T-helper 17 cell (primary cell): ENCODE data around the gene PXDC1. TPM values are rescaled to one million over a fixed set of nuclear protein-coding genes. Genes with fewer than 3 reads are reported as not detected.

ENCODE experiments used
- ATAC-seq: fragments of 150-1000 bp; cut with Tn5 transposase; 2 replicates; pipeline ENCODE4 v1.10.0; 2021; ENCODE audit warnings: mild to moderate bottlenecking, moderate library complexity
- DNase-seq, 3 donors: peaks; one replicate each; pipeline versions ENCODE4 v3.0.0 to v3.0.0-alpha.2; 2020 to 2021
- H3K9me3 ChIP-seq: one replicate; pipeline ENCODE4 v1.7.0; 2013; ENCODE audit warnings: low read length, mild to moderate bottlenecking; ENCODE audit not compliant: control insufficient read depth, poor library complexity, severe bottlenecking
- H3K27ac Mint-ChIP-seq: one replicate; pipeline ENCODE4 v1.8.0; 2022; ENCODE audit warnings: mild to moderate bottlenecking, moderate library complexity, mixed read lengths
- H3K27me3 Mint-ChIP-seq: one replicate; pipeline ENCODE4 v1.8.0; 2022; ENCODE audit warnings: mixed read lengths
- H3K36me3 Mint-ChIP-seq: one replicate; pipeline ENCODE4 v1.8.0; 2022; ENCODE audit warnings: low read depth, mixed read lengths
- H3K4me1 Mint-ChIP-seq: one replicate; pipeline ENCODE4 v1.8.0; 2022; ENCODE audit warnings: mild to moderate bottlenecking, mixed read lengths
- H3K4me3 Mint-ChIP-seq: one replicate; pipeline ENCODE4 v1.8.0; 2022; ENCODE audit warnings: mild to moderate bottlenecking, moderate library complexity, mixed read lengths
- total RNA-seq, 4 donors: library from RNA in 2 of 4; stranded (reverse) in 2 of 4; gene quantifications; one replicate each; pipeline ENCODE4 v1.2.3 and lab custom pipeline; 2022 to 2026

Gene PXDC1
- 1 to 10 TPM in 1 of 2 donors, under 1 TPM in 1; 0.72 to 3.6 TPM for total RNA-seq
- total RNA-seq (lab: John Stamatoyannopoulos, UW): 0.90 to 1.6 reads per million in 2 donors

GRCh38 chr6:3751077-3751729 is at the start of gene PXDC1:
TSS of gene PXDC1 (minus strand) at chr6:3751713. CDS start at chr6:3751531, 182 bp downstream.
- no peaks in the 10 kb centered on the region for H3K9me3 ChIP-seq
- Mint-ChIP-seq H3K4me1 (peaks cover 20% of the 10 kb centered on the region), H3K36me3 (no peaks in the 10 kb centered on the region), H3K27me3 (peaks cover 8% of the 10 kb centered on the region), H3K27ac (peak within 1 kb of the TSS; percentile 29), H3K4me3 (peak within 1 kb of the TSS; percentile 87)
- ATAC-seq (peak; percentile 51), DNase-seq (no peak)

GRCh38 chr6:3800850-3801591 is 49.5 kb upstream of the PXDC1 start:
- no peak for DNase-seq
- H3K27me3 Mint-ChIP-seq: peaks cover 7% of the 10 kb centered on the region
- no peaks in the 10 kb centered on the region for H3K36me3 Mint-ChIP-seq
- peaks cover 4% of the 10 kb centered on the region for H3K4me1 Mint-ChIP-seq
- no peak for ATAC-seq
- no peaks in the 10 kb centered on the region for H3K9me3 ChIP-seq
- H3K4me3 Mint-ChIP-seq: no peak overlapping the region
- H3K27ac Mint-ChIP-seq: no peak overlapping the region

- DNase-seq (no peak), ATAC-seq (no peak)
- H3K4me3 Mint-ChIP-seq: no peak overlapping the region
- peaks cover 4% of the 10 kb centered on the region for H3K4me1 Mint-ChIP-seq
- H3K27me3 Mint-ChIP-seq: peaks cover 7% of the 10 kb centered on the region
- H3K9me3 ChIP-seq: no peaks in the 10 kb centered on the region
- H3K36me3 Mint-ChIP-seq: no peaks in the 10 kb centered on the region
- no peak overlapping the region for H3K27ac Mint-ChIP-seq
These were observed 48.2 kb upstream of the PXDC1 start for GRCh38 chr6:3799719-3800118.

- no peaks in the 10 kb centered on the region for H3K9me3 ChIP-seq
- Mint-ChIP-seq H3K4me3 (no peak overlapping the region), H3K27me3 (peaks cover 7% of the 10 kb centered on the region), H3K36me3 (no peaks in the 10 kb centered on the region), H3K4me1 (peaks cover 9% of the 10 kb centered on the region), H3K27ac (no peak overlapping the region)
- ATAC-seq (no peak), DNase-seq (no peak)
These were observed 46.8 kb upstream of the PXDC1 start for GRCh38 chr6:3798055-3798919.

- no peak for ATAC-seq
- peaks cover 7% of the 10 kb centered on the region for H3K27me3 Mint-ChIP-seq
- H3K27ac Mint-ChIP-seq: no peak overlapping the region
- no peaks in the 10 kb centered on the region for H3K36me3 Mint-ChIP-seq
- no peaks in the 10 kb centered on the region for H3K9me3 ChIP-seq
- no peak for DNase-seq
- H3K4me1 Mint-ChIP-seq: peaks cover 10% of the 10 kb centered on the region
- H3K4me3 Mint-ChIP-seq: no peak overlapping the region
These were observed 45.9 kb upstream of the PXDC1 start for GRCh38 chr6:3797231-3798054.

GRCh38 chr6:3796719-3797041 is 45.2 kb upstream of the PXDC1 start:
- H3K27ac Mint-ChIP-seq: no peak overlapping the region
- no peaks in the 10 kb centered on the region for H3K36me3 Mint-ChIP-seq
- ATAC-seq (no peak), DNase-seq (no peak)
- peaks cover 7% of the 10 kb centered on the region for H3K27me3 Mint-ChIP-seq
- peaks cover 10% of the 10 kb centered on the region for H3K4me1 Mint-ChIP-seq
- no peaks in the 10 kb centered on the region for H3K9me3 ChIP-seq
- no peak overlapping the region for H3K4me3 Mint-ChIP-seq

GRCh38 chr6:3795836-3796718 is 44.6 kb upstream of the PXDC1 start:
- DNase-seq: no peak
- Mint-ChIP-seq H3K36me3 (no peaks in the 10 kb centered on the region), H3K27me3 (peaks cover 7% of the 10 kb centered on the region), H3K27ac (no peak overlapping the region), H3K4me1 (peaks cover 10% of the 10 kb centered on the region), H3K4me3 (no peak overlapping the region)
- H3K9me3 ChIP-seq: no peaks in the 10 kb centered on the region
- no peak for ATAC-seq

- no peak overlapping the region for H3K27ac Mint-ChIP-seq
- H3K9me3 ChIP-seq: no peaks in the 10 kb centered on the region
- no peak for DNase-seq
- ATAC-seq: no peak
- peaks cover 8% of the 10 kb centered on the region for H3K4me1 Mint-ChIP-seq
- peaks cover 7% of the 10 kb centered on the region for H3K27me3 Mint-ChIP-seq
- H3K4me3 Mint-ChIP-seq: no peak overlapping the region
- H3K36me3 Mint-ChIP-seq: no peaks in the 10 kb centered on the region
These were observed 42.6 kb upstream of the PXDC1 start for GRCh38 chr6:3794092-3794491.

- no peaks in the 10 kb centered on the region for H3K9me3 ChIP-seq
- peaks cover 7% of the 10 kb centered on the region for H3K27me3 Mint-ChIP-seq
- peaks cover 8% of the 10 kb centered on the region for H3K4me1 Mint-ChIP-seq
- no peak for DNase-seq
- H3K27ac Mint-ChIP-seq: no peak overlapping the region
- H3K4me3 Mint-ChIP-seq: no peak overlapping the region
- H3K36me3 Mint-ChIP-seq: no peaks in the 10 kb centered on the region
- no peak for ATAC-seq
These were observed 42.0 kb upstream of the PXDC1 start for GRCh38 chr6:3793545-3793944.

GRCh38 chr6:3791526-3792203 is 40.2 kb upstream of the PXDC1 start:
- H3K36me3 Mint-ChIP-seq: no peaks in the 10 kb centered on the region
- no peak for DNase-seq
- no peak overlapping the region for H3K27ac Mint-ChIP-seq
- ATAC-seq: no peak
- peaks cover 5% of the 10 kb centered on the region for H3K4me1 Mint-ChIP-seq
- peaks cover 2% of the 10 kb centered on the region for H3K27me3 Mint-ChIP-seq
- H3K4me3 Mint-ChIP-seq: no peak overlapping the region
- H3K9me3 ChIP-seq: no peaks in the 10 kb centered on the region

- ATAC-seq (no peak), DNase-seq (no peak)
- H3K9me3 ChIP-seq: no peaks in the 10 kb centered on the region
- Mint-ChIP-seq H3K4me1 (peaks cover 5% of the 10 kb centered on the region), H3K36me3 (no peaks in the 10 kb centered on the region), H3K4me3 (no peak overlapping the region), H3K27me3 (no peaks in the 10 kb centered on the region), H3K27ac (no peak overlapping the region)
These were observed 38.5 kb upstream of the PXDC1 start for GRCh38 chr6:3789896-3790558.
